GM06990 (cell line): ENCODE results near the gene CCDC182.

Experiments
- DNase-seq: peaks from one replicate; pipeline ENCODE4 v3.0.0-alpha.2; 2011; ENCODE audit not compliant: insufficient read length; ENCODE audit errors: extremely low read depth
- H3K27me3 ChIP-seq: replicated peaks from 2 replicates; pipeline ENCODE4 v1.6.0; 2011; ENCODE audit warnings: low read length; ENCODE audit not compliant: control insufficient read depth, insufficient read depth
- H3K36me3 ChIP-seq: 2 replicates; pipeline ENCODE4 v1.5.1; 2011; ENCODE audit warnings: low read length; ENCODE audit not compliant: control insufficient read depth, insufficient read depth
- H3K4me3 ChIP-seq: replicated peaks from 2 replicates; pipeline ENCODE4 v1.5.1; 2011; ENCODE audit warnings: low read depth, mild to moderate bottlenecking, control low read depth, low read length
- CTCF ChIP-seq: IDR thresholded peaks from 2 replicates; pipeline ENCODE4 v1.5.1; 2011; ENCODE audit warnings: low read length, control low read depth, mild to moderate bottlenecking, inconsistent platforms; ENCODE audit not compliant: insufficient read depth, poor library complexity, severe bottlenecking

The CCDC182 gene

GRCh38 chr17:57703273-57703672, 41.8 kb downstream of the CCDC182 start:
- H3K4me3 ChIP-seq = no peak overlapping the region
- H3K36me3 ChIP-seq = no peaks in the 10 kb centered on the region
- no peaks in the 10 kb centered on the region; the same call in 1 of the 2 replicates for H3K27me3 ChIP-seq
- no peak for DNase-seq
- TF ChIP-seq CTCF = no peak

- no peak for DNase-seq
- H3K4me3 ChIP-seq = no peak overlapping the region
- H3K27me3 ChIP-seq = no peaks in the 10 kb centered on the region
- no peak for TF ChIP-seq CTCF
- no peaks in the 10 kb centered on the region for H3K36me3 ChIP-seq
These were observed 44.0 kb downstream of the CCDC182 start for GRCh38 chr17:57701124-57701523.

GRCh38 chr17:57699751-57700219, 45.3 kb downstream of the CCDC182 start:
- Histone ChIP-seq H3K27me3 (no peaks in the 10 kb centered on the region), H3K4me3 (no peak overlapping the region), H3K36me3 (no peaks in the 10 kb centered on the region)
- no peak for DNase-seq
- no peak for TF ChIP-seq CTCF

GRCh38 chr17:57697891-57698711, 47.0 kb downstream of the CCDC182 start:
- TF ChIP-seq CTCF = no peak
- Histone ChIP-seq H3K4me3 (no peak overlapping the region), H3K27me3 (no peaks in the 10 kb centered on the region), H3K36me3 (no peaks in the 10 kb centered on the region)
- DNase-seq = no peak

GRCh38 chr17:57697197-57697596, 47.9 kb downstream of the CCDC182 start:
- Histone ChIP-seq H3K36me3 (no peaks in the 10 kb centered on the region), H3K4me3 (no peak overlapping the region), H3K27me3 (no peaks in the 10 kb centered on the region)
- no peak for DNase-seq
- TF ChIP-seq CTCF = no peak
